Measurements from ENCODE around the gene OMP.
"Not testable (repeated sequence)": the region's sequence is repeated elsewhere in the genome, so short reads cannot be mapped to it uniquely, and the experiment has no call there.

The OMP gene

DNA sequence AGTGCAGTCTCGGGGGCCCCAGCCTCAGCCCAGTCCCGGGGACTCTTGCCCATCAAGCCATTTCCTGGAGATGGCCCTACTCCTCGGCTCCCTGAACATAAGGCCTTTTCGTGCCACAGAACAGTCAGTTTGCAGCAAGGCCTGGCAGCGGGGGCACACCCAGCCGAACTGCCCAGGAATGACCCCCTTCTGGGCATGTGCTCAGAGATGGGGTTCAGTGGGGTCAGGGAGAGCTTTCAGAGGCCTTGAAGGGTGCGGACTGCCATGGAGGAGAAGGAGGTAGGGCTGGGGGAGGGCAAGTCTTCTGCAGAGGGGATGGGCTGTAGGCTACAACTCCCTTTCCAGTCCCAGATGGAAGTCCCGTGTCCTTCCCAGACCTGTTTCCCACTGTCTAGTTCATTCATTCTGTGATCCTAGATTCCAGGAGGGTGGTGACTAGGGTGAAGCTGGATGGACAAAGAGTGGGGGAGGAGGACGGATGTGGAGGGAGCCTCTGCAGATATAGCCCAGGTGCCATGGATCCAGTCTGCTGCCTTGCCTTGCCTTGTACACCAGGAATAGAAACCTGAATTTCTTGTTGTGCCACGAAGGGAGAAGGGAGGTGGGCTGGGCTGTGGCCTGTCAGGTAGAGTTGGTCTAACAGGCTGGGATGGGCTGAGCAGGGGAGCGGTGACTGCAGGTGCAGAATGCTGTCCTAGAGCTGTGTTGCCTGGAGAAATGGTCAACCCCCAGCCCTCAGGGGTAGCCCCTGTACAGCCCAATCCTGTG lies 14.2 kb upstream of the OMP start:
- FAIRE-seq = no peak

DNA sequence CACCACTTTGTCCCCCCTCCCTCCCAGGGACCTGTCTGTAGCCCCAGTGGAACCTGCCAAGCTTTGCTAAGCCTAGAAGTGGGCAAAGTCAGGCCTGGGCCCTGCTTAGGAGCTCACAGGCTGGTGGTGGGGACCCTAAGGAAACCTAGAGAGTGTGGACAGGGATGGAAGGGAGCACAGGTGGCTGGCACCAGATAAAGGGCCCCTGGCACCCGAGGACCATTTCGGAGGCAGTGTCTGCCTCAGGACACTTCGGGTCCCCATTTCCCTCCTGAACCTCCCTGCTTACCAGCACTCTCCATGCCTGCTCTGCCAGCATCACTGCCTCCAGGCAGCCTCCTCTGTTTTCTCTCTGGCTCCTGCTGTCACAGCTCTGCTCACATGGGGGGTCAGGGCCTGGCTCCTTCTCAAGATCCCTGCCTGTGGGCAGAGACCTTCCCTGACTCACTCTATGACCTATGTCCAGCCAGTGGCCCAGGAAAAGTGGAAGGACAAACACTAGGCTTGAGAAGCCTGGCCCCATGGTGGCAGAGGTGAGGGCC lies 13.6 kb upstream of the OMP start:
- no peak for FAIRE-seq

DNA sequence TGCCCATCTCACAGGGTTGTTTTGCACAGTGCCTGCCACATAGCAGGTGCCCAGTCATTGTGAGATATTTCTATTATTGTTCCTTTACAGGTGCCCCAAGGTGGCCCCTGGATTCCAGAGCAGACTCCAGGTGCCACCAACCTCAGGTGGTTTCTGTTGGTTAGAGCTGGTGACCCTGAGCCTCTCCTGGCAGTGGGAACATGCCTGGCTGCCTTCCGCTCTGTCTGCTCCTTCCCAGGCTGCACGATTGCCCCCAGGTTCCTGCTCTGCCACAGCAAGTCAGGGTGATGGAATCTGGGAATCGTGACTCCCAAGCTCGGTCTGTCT lies 12.6 kb upstream of the OMP start:
- FAIRE-seq = no peak

DNA sequence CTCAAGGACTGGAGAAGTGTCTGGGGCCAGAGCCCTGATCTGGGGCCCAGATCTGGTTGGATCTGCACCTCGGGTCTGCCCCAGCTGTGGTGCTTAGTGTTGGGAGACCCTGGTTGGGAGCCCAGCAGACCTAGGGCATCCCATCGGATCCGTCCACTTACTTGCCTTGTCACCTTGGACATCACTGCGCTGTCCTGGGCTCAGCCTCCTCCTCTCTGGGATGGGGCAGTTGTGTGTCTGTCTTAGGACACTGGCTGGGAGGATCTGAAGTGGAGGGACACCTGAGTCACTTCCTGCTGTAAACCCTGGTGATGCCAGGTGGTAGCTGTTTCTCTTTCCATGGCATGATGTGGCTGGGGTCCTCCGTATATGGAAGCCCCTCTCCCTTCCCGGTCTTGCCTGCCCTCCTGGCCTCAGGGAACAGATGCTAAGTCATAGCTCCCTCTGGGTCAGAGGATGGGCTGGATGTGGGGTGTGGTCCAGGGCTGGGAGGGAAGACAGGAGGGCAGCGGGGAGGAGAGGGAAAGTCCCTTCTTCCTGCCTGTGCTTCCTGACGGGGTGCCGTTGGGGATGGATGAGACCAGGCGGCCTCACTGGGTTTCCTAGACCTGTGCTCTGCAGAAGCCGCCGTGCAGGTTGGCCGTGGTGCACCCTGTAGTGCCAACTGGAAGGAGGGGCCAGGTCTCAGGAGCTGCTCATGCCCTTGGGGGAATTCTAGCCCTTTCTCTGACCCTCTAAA lies 12.1 kb upstream of the OMP start:
- no peak for FAIRE-seq

DNA sequence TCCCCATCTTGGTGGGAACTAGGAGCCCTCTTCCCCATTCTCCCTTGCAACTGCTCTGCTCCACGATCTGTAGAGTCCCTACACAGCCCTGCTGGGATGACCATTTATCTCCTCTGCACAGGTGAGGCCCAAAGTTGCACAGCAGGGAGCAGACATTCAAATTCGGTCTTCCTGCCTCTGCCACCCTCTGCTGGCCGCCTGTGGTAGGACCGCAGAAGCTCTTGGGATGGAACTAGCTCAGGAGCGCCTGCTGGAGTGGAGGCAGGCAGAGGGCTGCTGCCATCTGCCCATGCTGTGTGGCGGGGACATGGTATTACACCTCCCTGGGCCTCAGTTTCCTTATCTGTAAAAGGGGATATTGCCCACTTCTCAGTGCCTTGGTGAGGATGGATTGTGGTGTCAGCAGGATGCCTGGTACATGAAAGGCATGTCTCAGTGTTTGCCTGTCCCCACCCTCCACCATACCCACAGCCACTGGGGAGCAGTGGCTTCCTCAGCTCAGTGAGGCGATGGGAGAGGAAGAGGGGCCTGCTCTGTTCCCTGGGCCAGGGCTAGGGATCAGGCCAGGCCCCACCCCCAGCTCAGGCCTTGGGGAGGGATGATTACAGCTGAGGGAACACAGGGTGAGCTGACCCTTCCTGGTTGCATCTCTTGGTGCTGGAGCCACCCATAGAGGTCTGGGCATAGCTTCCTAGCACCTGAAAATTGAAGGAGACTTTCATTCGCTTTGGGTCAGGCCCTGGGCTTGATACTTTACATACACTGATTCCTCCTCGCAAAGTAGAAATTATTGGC lies 11.3 kb upstream of the OMP start:
- peak; percentile 68 for FAIRE-seq

DNA sequence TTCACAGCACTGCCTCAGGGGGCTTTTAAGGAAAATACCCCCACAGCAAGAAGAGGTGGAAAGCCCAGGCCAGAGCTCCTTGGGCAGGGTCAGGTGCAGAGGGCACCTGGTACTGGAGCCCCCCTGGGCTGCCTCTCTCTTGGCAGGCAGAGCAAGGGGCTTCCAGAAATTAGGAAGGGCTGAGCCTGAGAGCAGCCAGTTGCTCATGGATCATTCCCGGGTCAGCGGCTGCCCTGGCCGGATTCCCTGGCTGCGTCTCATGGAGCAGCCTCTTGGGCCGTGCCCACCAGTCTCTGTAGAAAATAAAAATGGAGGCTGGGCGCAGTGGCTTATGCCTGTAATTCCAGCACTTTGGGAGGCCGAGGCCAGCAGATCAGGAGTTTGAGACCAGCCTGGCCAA lies 10.3 kb upstream of the OMP start:
- no peak for FAIRE-seq

DNA sequence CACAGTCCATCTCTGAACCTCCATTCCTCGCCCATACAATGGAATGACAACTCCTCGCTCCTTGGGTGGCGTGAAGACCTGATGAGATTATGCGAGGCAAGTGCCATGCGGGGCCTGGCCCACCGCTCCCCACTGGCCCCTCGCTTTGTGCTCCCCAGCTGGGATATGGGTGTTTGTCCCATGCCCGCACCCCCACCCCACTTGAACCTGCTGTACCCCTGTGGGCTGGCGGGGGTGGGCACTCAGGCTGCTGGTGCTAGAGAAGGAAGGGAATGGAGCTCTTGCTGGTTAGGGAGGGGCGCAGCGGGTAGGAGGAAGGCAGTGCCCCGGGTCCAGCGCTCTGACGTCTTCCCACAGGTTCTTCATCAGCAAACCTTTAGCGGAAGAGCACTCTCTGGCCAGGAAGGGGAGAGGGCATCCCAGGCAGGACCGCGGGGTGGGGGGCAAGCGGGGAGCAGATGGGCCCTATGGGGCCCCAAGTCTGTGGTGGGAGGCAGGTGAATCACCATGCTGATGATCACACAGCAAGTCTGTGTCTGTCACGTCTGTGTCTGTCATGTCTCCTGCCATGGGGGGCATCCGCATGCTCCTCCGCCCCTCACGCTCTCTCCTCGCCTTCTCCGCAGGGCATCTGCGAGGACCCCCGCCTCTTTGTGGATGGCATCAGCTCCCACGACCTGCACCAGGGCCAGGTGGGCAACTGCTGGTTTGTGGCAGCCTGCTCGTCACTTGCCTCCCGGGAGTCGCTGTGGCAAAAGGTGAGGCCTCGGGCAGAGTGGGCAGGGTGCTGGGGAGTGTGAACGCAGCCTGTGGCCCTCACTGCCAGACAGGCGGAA lies 9.4 kb upstream of the OMP start:
- no peak for FAIRE-seq

DNA sequence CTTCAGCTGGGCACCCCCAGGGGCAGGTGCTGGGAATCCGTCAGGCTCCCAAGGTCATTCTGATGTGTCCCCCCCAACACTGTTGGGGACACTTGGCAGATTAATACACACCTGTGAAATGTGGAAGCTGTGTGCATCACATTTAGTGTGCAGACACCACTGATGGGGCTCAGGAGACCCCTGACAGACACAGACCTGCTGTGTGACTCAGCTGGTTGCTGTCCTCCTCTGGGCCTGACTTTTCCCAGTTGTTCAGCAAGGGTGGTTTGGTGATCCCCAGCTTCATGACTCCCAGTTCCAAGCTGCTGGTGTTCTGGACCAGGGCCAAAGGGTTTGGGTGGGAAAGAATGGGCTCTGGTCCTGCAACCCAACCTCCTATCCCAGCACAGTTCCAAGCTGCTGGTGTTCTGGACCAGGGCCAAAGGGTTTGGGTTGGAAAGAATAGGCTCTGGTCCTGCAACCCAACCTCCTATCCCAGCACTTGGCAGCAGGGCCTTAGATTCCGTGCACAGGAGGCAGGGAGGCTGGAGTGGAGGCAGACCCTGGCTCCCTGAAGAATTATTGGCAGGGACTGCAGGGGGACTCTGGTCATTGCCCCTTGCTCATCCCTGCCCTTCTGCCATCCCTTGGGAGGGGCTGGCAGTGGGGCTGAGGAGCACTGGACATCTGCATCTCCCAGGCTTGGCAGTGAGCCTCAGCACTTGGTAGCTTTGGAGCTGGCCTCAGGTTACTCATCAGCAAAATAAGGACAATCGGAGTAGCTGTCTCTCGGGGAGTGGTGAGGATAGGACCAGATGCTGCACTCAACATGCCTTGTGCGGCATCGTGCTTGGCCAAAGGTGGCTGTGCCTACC lies 8.4 kb upstream of the OMP start:
- no peak for FAIRE-seq

DNA sequence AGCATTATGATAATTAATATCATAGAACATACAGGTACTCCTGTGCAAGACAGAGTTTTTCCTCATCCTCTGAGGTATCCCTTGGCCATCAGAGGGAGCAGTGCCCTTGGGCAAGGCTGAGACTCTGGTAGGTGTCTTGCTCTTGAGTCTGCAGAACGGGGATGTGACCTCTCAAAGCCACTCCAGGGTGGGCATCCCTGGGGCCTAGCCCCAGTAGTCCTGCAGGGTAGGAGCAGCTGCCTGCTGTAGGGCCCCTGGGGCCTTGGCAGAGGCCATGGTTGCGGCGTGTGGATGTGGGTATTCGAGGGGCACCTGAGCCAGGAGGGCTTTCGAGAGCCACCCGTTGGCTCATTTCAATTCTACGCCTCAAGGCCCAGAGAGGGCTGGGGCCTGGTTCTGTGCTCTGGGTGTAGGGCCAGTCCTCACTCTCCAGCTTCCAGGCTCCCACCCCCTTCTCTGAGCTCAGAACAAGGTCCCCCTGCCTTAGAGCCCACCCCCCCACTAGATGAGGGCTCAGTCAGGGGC lies 7.7 kb upstream of the OMP start:
- no peak for FAIRE-seq

DNA sequence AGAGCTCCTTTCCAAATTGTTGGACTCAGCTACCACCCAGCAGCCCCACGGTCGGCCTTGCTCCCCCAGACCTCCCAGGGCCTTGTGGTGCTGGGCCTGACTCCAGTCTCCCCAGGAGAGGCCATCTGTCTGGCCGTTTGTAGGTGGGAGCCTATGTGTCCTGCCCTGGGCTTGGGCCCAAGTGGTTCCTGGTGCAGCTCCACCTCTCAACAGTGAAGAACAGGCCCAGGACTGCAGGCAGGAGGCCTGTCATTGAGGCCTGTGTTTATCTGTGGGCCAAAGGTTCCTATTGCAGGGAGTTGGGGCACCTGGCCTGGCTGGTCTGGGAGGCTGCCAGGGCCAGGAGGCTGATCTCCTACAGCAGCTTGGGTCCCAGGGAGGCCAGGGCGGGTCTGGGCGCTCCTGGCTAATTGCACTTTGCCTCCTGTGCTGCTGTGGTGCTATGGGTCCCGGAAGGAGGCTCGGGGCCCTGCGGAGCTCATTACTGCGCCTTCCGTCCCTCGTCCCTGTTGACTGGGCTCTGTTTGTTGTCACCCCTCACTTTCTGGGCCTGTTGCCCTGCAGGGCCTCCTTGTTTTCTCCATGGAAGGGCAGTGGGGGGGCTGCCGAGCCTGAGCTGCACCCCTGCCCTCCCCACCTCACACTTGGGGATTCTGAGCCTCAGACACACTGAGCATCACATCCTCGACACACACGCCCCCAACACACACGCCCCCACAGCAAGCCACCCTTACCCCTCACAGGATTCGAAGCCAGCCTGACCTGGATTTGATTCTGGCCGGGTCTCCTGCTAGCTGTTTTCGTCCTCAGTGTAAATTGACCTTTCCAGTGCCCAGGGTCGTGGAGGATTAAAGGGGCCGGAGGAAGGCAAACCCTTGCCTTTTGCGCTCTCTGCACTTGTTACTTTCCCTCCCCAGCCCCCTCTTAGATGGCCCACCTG lies 6.8 kb upstream of the OMP start:
- no peak for FAIRE-seq

DNA sequence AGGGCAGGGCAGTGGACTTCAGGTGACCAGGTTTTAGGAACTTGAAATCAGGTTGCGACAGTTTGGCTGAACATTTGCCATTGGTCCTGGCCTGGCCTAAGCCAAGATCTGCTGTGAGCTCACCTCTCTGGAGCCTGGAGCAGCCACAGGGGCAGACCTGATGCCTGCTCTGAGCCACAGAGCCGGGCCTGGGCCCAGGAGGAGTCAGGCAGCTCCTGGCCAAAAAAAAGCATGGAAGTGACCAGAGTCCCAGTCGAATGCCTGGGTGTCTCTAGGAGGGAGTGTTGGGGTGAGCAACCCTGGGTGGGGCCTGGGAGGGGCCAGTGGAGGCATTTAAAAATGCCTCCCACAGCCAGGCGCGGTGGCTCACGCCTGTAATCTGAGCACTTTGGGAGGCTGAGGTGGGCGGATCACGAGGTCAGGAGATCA lies 6.0 kb upstream of the OMP start:
- no peak for FAIRE-seq

DNA sequence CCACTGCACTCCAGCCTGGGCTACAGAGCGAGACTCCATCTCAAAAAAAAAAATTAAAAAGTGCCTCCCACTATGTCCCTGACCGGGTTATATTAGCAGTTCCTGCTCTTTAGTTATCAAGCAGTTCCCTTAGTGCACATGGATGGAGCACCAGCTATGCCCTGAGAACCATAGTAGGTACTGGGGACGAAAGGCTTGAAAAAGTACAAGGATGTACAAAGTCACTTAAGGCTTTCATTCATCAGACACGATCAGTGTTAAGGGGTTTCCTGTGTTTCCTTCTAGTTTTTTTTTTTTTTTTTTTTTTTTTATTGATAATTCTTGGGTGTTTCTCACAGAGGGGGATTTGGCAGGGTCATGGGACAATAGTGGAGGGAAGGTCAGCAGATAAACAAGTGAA lies 5.5 kb upstream of the OMP start:
- FAIRE-seq = not testable (repeated sequence)

DNA sequence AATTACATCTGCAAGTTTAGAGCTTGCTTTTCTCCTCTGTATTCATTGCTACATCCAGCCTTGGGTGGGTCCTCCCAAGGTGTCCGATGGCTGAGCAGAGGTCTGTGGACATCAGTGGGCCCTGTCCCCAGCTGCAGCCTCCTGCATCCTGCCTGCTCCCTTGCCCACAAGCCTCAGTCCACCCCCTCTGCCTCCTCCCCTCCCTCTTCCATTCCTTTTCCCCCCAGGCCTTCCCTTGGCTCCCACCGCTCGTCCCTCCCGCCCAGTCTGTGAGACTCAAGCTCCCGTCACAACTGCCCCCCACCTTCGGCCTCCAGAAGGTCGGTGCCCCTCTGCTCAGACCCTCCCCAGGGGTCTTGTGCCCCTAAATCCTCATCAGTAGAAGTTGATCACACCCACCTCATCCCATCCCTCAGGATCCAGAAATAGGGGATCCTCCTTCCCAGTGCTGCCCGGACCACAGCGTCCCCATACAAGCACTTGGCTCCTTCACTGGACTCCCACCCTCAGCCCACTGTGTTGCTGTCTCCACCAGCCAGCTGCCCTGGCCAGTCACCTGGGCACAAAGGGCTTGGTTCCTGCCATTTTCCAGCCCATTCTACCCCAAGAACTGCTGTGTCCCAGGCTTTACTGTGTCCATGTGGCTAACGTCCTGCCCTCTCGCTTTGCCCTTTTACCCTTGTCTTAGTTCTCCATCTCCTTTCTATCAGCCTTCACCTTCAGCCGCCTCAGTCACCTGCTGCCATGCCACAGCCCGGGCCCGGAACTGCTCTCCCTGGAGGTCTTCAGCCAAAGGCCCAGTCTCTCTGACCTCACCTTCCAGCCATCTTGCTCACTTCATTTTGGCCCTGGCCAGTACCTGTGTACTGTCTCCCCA lies 2.2 kb upstream of the OMP start:
- FAIRE-seq = no peak

DNA sequence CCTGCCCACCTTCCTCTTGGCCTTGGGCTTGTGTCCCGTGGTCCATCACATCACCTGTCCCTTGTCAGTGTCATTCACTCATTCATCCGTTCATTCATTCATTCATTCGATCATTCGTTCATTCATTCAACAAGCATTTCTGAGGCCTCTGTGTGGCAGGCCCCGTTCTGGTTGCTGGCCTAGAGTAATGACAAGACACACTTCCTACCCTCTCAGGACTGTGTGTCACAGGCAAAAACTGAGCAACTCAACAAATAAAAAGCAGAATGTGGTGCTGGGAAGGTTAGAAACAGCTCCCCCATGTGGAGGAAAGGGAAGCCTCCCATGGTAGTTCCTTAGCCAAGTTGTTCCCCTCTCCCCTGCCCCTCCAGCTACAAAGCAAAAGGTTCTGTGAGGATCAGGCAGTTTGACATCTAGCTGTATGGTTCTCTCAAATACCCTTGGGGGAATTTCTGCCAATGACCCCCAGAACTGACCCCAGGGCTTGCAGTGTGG lies 1.6 kb upstream of the OMP start:
- FAIRE-seq = no peak

DNA sequence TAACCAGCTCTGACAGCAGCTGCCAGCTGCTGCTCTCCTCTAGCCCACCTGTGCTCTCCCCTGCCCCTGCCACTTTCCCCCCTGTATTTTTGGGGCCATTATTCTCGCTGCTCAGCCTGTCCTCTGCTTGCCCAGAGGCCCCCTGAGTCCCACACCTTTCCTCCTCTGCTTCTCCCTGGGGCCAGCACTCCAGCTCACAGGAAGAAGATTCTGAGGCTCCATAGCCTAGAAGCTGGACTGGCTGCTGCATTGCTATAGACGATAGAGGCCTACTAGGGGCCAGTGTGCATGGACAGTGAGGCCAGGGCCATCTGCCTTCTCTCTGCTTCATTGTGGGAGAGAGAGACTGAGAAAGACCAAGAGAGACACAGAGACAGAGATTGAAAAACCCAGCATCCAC lies 679 bp downstream of the OMP start:
- FAIRE-seq = no peak

DNA sequence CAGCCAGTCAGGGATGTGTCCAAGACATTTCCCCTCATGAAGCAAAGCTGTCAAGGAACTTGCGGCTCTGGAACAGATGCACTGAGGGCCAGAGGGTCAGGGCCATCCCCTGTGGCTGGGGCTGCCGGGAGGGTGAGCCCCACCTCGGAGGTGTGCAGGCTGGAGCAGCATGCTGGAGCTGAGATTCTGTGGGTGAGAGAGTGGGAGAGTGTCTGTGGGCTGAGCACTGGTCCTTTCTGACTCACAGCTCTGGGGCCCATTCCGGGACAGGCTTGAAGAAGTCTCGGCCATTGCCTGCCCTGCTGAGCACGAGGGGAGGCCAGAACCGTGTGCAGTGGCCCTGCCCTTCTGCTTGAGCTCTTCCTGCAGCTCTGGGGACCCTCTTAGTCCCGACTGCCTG lies 2.1 kb downstream of the OMP start:
- no peak for FAIRE-seq

DNA sequence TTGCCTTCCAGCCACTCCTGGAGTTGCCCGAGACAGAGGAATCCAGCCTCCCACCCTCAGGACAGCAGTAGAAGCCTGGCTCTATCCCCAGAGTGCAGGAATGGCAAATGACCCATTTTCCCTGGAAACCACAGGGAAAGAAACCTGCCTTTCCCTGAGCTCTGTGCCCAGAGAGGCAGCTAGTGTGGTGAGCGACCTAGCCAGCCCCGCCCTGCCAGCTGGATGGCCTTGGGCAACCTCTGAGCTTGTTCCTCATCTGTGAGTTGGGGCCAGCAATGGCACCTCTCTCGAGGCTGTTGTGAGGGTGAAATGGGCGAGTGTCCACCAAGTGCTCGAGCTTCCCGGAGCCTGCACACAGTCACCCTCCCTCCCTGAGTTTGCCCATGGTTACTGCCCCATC lies 3.7 kb downstream of the OMP start:
- no peak for FAIRE-seq

DNA sequence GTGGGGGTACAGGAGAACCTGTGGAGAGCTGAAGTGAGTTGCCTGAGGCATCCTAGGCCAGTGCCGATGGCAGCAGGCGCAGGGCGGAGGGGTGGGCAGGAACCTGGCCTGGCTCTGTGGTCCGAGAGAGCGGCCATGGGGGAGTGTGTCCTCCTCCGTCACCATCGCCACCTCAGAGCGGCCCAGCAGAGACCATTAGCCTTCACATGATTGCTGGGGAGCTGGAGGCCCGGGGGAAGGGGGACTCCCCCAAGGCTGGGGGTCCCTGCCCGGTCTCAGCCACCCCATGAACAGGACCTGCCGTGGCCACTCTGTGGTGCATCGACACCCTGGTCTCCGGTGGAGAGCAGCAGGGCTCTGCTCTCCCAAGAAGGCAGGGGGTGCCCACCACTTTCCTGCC lies 4.1 kb downstream of the OMP start:
- FAIRE-seq = no peak

DNA sequence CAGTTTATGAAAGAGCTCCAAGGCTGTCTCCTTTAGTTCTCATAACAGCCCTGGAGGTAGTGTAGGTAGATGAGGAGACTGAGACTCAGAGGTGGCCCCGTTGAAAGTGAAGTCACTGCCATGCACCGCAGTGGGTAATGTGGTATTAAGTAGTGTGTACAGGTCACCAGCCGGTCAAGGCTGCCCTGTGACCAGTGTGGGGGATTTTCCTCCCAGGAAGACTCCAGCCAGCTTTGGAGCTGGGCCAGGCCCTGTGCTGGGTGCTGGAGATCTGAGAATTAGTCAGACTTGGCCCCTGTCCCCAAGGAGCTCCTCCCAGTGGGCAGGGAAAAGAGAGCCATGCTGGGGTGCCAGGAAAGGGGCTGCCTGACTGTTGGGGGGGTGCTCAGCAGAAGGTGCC lies 5.3 kb downstream of the OMP start:
- no peak for FAIRE-seq
